DND-41 (cell line): ENCODE results near the gene ANXA4.

Source experiments
- ATAC-seq: fragments of 200-7000 bp; cut with Tn5 transposase; 3 replicates; pipeline ENCODE4 v1.9.1; 2021; ENCODE audit warnings: low read depth; ENCODE audit not compliant: insufficient read depth
- DNase-seq: peaks from one replicate; pipeline ENCODE4 v3.0.0-alpha.2; 2020
- H2AFZ ChIP-seq: 2 replicates; pipeline ENCODE4 v1.6.0; 2012; ENCODE audit warnings: low read depth, low read length
- H3K27ac ChIP-seq: 2 replicates; pipeline ENCODE4 v1.5.1; 2012; ENCODE audit warnings: low read length, inconsistent platforms
- H3K27me3 ChIP-seq: fragments of 200-600 bp; sonication (generic); 2 replicates; pipeline ENCODE4 v1.6.0; 2012; ENCODE audit warnings: low read length, mild to moderate bottlenecking, inconsistent platforms; ENCODE audit not compliant: insufficient read depth, poor library complexity
- H3K36me3 ChIP-seq: 2 replicates; pipeline ENCODE4 v1.5.1; 2012; ENCODE audit warnings: low read length, inconsistent platforms; ENCODE audit not compliant: insufficient read depth
- H3K4me1 ChIP-seq: 2 replicates; pipeline ENCODE4 v1.5.1; 2012; ENCODE audit warnings: mild to moderate bottlenecking, low read length; ENCODE audit not compliant: insufficient read depth
- H3K4me2 ChIP-seq: 2 replicates; pipeline ENCODE4 v1.6.0; 2012; ENCODE audit warnings: mild to moderate bottlenecking, moderate library complexity, low read length, inconsistent platforms; ENCODE audit not compliant: insufficient read depth
- H3K4me3 ChIP-seq, 2 experiments: fragments of 200-600 bp in 1 of 2; shearing (Covaris generic) in 1 of 2; 2 replicates each; pipeline ENCODE4 v1.5.1; 2012 to 2016; ENCODE audit warnings: inconsistent platforms in 2 of 2, low read length in 2 of 2, mild to moderate bottlenecking in 2 of 2, low read depth in 1 of 2, moderate library complexity in 1 of 2
- H3K79me2 ChIP-seq: 2 replicates; pipeline ENCODE4 v1.6.0; 2012; ENCODE audit warnings: low read length, inconsistent platforms; ENCODE audit not compliant: insufficient read depth
- H3K9ac ChIP-seq: 2 replicates; pipeline ENCODE4 v1.6.0; 2012; ENCODE audit warnings: low read depth, mild to moderate bottlenecking, inconsistent platforms, low read length, moderate library complexity
- H3K9me3 ChIP-seq: 2 replicates; pipeline ENCODE4 v1.5.1; 2012; ENCODE audit warnings: low read length, moderate library complexity, mild to moderate bottlenecking, inconsistent platforms; ENCODE audit not compliant: insufficient read depth, severe bottlenecking
- H4K20me1 ChIP-seq: 2 replicates; pipeline ENCODE4 v1.6.0; 2012; ENCODE audit warnings: low read length; ENCODE audit not compliant: insufficient read depth
- EZH2 ChIP-seq: IDR thresholded peaks from 3 replicates; pipeline ENCODE4 v1.6.1; 2012; ENCODE audit warnings: borderline replicate concordance, low read depth, mild to moderate bottlenecking, moderate library complexity, low read length, inconsistent platforms; ENCODE audit not compliant: severe bottlenecking
- TF ChIP-seq, protein P1 (sequence below): IDR thresholded peaks from 2 replicates; pipeline ENCODE4 v1.5.1; 2012; ENCODE audit warnings: borderline replicate concordance, low read length, moderate library complexity, mild to moderate bottlenecking; ENCODE audit not compliant: poor library complexity, severe bottlenecking; ENCODE audit errors: extremely low read depth

Gene ANXA4

DNA sequence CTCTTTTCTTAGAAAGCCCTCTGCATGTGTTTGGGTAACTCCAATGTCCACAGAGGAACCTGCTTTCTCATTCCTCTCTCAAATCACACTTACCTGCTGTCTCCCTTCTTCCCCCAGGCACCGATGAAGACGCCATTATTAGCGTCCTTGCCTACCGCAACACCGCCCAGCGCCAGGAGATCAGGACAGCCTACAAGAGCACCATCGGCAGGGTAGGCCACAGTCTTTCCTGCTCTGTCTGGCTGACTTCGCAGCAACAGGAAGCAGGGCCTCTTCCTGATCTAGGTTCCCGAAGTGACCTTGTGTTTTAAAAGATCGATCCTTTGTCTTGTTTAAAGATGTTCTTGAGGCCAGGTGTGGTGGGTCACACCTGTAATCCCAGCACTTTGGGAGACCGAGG, 62.5 kb downstream of the ANXA4 start:
- Histone ChIP-seq H3K9ac (no peak overlapping the region), H3K9me3 (no peaks in the 10 kb centered on the region), H3K27ac (peak overlapping the region; percentile 13; the same call in 1 of the 2 replicates), H3K4me2 (no peak overlapping the region), H4K20me1 (no peaks in the 10 kb centered on the region), H3K36me3 (peaks cover 19% of the 10 kb centered on the region; the same call in 1 of the 2 replicates), H3K79me2 (no peaks in the 10 kb centered on the region), H3K27me3 (no peaks in the 10 kb centered on the region), H3K4me1 (no peaks in the 10 kb centered on the region), H2AFZ (no peak overlapping the region), H3K4me3 (no peak overlapping the region)
- DNase-seq: no peak
- no peak for ATAC-seq
- no peak for TF ChIP-seq EZH2
- TF ChIP-seq, protein P1, sequence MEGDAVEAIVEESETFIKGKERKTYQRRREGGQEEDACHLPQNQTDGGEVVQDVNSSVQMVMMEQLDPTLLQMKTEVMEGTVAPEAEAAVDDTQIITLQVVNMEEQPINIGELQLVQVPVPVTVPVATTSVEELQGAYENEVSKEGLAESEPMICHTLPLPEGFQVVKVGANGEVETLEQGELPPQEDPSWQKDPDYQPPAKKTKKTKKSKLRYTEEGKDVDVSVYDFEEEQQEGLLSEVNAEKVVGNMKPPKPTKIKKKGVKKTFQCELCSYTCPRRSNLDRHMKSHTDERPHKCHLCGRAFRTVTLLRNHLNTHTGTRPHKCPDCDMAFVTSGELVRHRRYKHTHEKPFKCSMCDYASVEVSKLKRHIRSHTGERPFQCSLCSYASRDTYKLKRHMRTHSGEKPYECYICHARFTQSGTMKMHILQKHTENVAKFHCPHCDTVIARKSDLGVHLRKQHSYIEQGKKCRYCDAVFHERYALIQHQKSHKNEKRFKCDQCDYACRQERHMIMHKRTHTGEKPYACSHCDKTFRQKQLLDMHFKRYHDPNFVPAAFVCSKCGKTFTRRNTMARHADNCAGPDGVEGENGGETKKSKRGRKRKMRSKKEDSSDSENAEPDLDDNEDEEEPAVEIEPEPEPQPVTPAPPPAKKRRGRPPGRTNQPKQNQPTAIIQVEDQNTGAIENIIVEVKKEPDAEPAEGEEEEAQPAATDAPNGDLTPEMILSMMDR: no peak

DNA sequence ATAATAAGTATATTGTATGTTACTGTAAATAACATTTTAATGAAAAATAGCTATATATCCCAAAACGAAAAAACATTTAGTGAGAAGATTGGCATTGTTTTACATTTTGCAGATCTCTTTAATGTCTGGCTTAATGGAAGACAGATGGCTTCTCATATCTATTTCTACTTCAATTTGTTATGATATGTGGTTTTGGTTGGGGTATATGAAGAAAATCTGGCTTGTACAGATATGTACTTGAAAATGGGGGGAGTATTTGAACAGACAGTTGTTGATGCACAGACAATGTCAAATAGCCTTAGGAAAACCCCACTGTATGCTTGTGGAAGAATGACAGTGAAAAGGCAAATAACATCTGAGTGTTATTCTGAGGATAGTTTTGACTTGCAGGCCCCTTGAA, 64.0 kb downstream of the ANXA4 start:
- H3K9me3 ChIP-seq: no peaks in the 10 kb centered on the region
- H3K4me2 ChIP-seq: no peak overlapping the region
- H2AFZ ChIP-seq: no peak overlapping the region
- no peaks in the 10 kb centered on the region for H3K79me2 ChIP-seq
- ATAC-seq: no peak
- H4K20me1 ChIP-seq: no peaks in the 10 kb centered on the region
- no peak overlapping the region for H3K9ac ChIP-seq
- H3K36me3 ChIP-seq: peaks cover 22% of the 10 kb centered on the region; the same call in 1 of the 2 replicates
- DNase-seq: no peak
- H3K27me3 ChIP-seq: no peaks in the 10 kb centered on the region
- no peaks in the 10 kb centered on the region for H3K4me1 ChIP-seq
- no peak overlapping the region for H3K4me3 ChIP-seq
- no peak for TF ChIP-seq EZH2
- TF ChIP-seq, protein P1: no peak
- H3K27ac ChIP-seq: no peak overlapping the region

DNA sequence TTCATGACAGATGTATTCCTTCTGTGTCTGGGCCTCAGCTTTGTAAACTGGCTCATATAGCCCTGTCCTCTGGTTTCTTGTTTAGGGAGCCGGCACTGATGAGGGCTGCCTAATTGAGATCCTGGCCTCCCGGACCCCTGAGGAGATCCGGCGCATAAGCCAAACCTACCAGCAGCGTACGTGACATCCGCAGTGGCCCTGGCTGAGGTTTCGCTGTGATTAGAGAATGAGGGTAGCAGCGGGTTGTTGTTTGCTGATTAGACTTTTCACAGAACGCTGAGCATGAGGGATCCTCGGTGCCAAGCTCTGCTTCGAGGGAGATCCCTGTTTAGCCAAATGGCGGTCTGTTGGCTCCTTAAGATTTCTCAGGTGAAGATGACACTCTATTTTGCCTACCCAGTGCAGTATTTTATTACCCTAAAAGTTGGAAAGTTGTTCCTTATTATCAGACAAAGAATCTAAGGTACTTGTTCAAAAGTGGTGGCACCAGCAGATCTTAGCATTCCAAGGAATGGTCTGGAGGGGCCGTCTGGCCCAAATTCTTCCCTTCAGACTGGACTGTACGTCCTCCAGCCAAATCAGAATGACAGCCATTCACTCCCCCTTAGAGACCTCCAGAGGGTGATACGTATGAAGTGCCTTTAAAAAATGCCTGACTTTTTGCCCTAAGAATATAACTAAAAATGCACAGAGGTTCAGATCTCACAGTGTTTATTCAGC, 66.0 kb downstream of the ANXA4 start:
- TF ChIP-seq EZH2: no peak
- TF ChIP-seq, protein P1: no peak
- H3K9ac ChIP-seq: no peak overlapping the region
- ATAC-seq (no peak), DNase-seq (no peak)
- H3K36me3 ChIP-seq: peaks cover 22% of the 10 kb centered on the region; the same call in 1 of the 2 replicates
- H3K4me3 ChIP-seq: no peak overlapping the region
- H4K20me1 ChIP-seq: no peaks in the 10 kb centered on the region
- no peaks in the 10 kb centered on the region for H3K9me3 ChIP-seq
- H3K27ac ChIP-seq: no peak overlapping the region
- no peak overlapping the region for H2AFZ ChIP-seq
- H3K4me1 ChIP-seq: no peaks in the 10 kb centered on the region
- H3K4me2 ChIP-seq: no peak overlapping the region
- no peaks in the 10 kb centered on the region for H3K79me2 ChIP-seq
- no peaks in the 10 kb centered on the region for H3K27me3 ChIP-seq
